Body of pancreas (tissue), 4 donors: Measurements from ENCODE around the gene ACTA2.

ENCODE experiments used
- CTCF ChIP-seq, 7 experiments: fragments of 450-650 bp in 4 of 7; fragments of 200-600 bp in 3 of 7; sonication (generic) in 3 of 7; IDR thresholded peaks; one replicate each; pipeline ENCODE4 v1.5.1; 2016 to 2019; ENCODE audit warnings: antibody characterized with exemption in 7 of 7
- POLR2A ChIP-seq, 3 donors: fragments of 450-650 bp; IDR thresholded peaks; one replicate each; pipeline ENCODE4 v1.6.1; 2016; ENCODE audit warnings: antibody characterized with exemption in 3 of 3, mild to moderate bottlenecking in 2 of 3

GRCh38 chr10:88958721-88959120, 6.1 kb upstream of the ACTA2 start:
- TF ChIP-seq CTCF (IDR thresholded peaks at IDR 0.05) (no peak), POLR2A (IDR thresholded peaks at IDR 0.05) (no peak)
